ENCODE results near the gene GRID1.
"Not testable (repeated sequence)": the region's sequence is repeated elsewhere in the genome, so short reads cannot be mapped to it uniquely, and the experiment has no call there.

The GRID1 gene

GRCh38 chr10:85720931-85721590, 645.5 kb downstream of the GRID1 start:
- no peak for DNase-seq

GRCh38 chr10:85719408-85719807, 647.2 kb downstream of the GRID1 start:
- no peak for DNase-seq

- no peak for DNase-seq
Measured at GRCh38 chr10:85713885-85714284, 652.7 kb downstream of the GRID1 start.

- DNase-seq: no peak
Measured at GRCh38 chr10:85702768-85703167, 663.8 kb downstream of the GRID1 start.

GRCh38 chr10:85699066-85699465, 667.5 kb downstream of the GRID1 start:
- not testable (repeated sequence) for DNase-seq

GRCh38 chr10:85696893-85697292, 669.7 kb downstream of the GRID1 start:
- DNase-seq: no peak

- no peak for DNase-seq
Measured at GRCh38 chr10:85682621-85683020, 684.0 kb downstream of the GRID1 start.

GRCh38 chr10:85679710-85680109, 686.9 kb downstream of the GRID1 start:
- no peak for DNase-seq

GRCh38 chr10:85679061-85679460, 687.5 kb downstream of the GRID1 start:
- DNase-seq: no peak

- no peak for DNase-seq
Measured at GRCh38 chr10:85674851-85675250, 691.7 kb downstream of the GRID1 start.

GRCh38 chr10:85673270-85673669, 693.3 kb downstream of the GRID1 start:
- no peak for DNase-seq

- no peak for DNase-seq
Measured at GRCh38 chr10:85671530-85671929, 695.1 kb downstream of the GRID1 start.

- no peak for DNase-seq
Measured at GRCh38 chr10:85668522-85668921, 698.1 kb downstream of the GRID1 start.

GRCh38 chr10:85667638-85668233, 698.9 kb downstream of the GRID1 start:
- no peak for DNase-seq

GRCh38 chr10:85666987-85667386, 699.6 kb downstream of the GRID1 start:
- no peak for DNase-seq

GRCh38 chr10:85666102-85666501, 700.5 kb downstream of the GRID1 start:
- no peak for DNase-seq

GRCh38 chr10:85665681-85666080, 700.9 kb downstream of the GRID1 start:
- no peak for DNase-seq

GRCh38 chr10:85665078-85665477, 701.5 kb downstream of the GRID1 start:
- no peak for DNase-seq

- no peak for DNase-seq
Measured at GRCh38 chr10:85661123-85661522, 705.5 kb downstream of the GRID1 start.

- DNase-seq: no peak
Measured at GRCh38 chr10:85659331-85659730, 707.3 kb downstream of the GRID1 start.

- DNase-seq: no peak
Measured at GRCh38 chr10:85658518-85658917, 708.1 kb downstream of the GRID1 start.

GRCh38 chr10:85657476-85658113, 709.0 kb downstream of the GRID1 start:
- DNase-seq: no peak

GRCh38 chr10:85655411-85655810, 711.2 kb downstream of the GRID1 start:
- no peak for DNase-seq

- no peak for DNase-seq
Measured at GRCh38 chr10:85651497-85651882, 715.1 kb downstream of the GRID1 start.

Data from NCI-H1048 (cell line).